Spleen (tissue), 11 donors: ENCODE data around the gene CMIP. TPM values are rescaled to one million over a fixed set of nuclear protein-coding genes. Genes with fewer than 3 reads are reported as not detected.
A peak's percentile ranks its signal among the peaks of the same experiment; 100 is the strongest.

ENCODE experiments used
- DNase-seq: peaks from one replicate; pipeline ENCODE4 v3.0.0-alpha.2; 2020
- H3K27ac ChIP-seq, 8 donors: fragments of 200-600 bp; sonication (generic) in 7 of 8; 1 replicate in 4 of 8; 2 replicates in 4 of 8; pipeline versions ENCODE4 v1.5.0 to v1.8.0; 2016 to 2021; ENCODE audit warnings: inconsistent platforms in 4 of 8, mild to moderate bottlenecking in 4 of 8, moderate library complexity in 1 of 8
- H3K27me3 ChIP-seq, 7 donors: fragments of 200-600 bp; sonication (generic) in 6 of 7; replicated peaks in 1 of 7; 1 replicate in 4 of 7; 2 replicates in 3 of 7; pipeline versions ENCODE4 v1.5.0 to v1.8.0; 2016 to 2021; ENCODE audit warnings: inconsistent platforms in 3 of 7, mild to moderate bottlenecking in 1 of 7
- H3K36me3 ChIP-seq, 6 donors: fragments of 200-600 bp; sonication (generic) in 5 of 6; 1 replicate in 4 of 6; 2 replicates in 2 of 6; pipeline versions ENCODE4 v1.5.0 to v1.8.0; 2016 to 2021; ENCODE audit warnings: inconsistent platforms in 2 of 6
- H3K4me1 ChIP-seq, 6 donors: fragments of 200-600 bp; sonication (generic) in 5 of 6; 1 replicate in 3 of 6; 2 replicates in 3 of 6; pipeline versions ENCODE4 v1.5.0 to v1.8.0; 2016 to 2021; ENCODE audit warnings: inconsistent platforms in 3 of 6
- H3K4me3 ChIP-seq, 8 donors: fragments of 200-600 bp; sonication (generic) in 7 of 8; 1 replicate in 4 of 8; 2 replicates in 4 of 8; pipeline versions ENCODE4 v1.5.0 to v1.8.0; 2016 to 2021; ENCODE audit warnings: inconsistent platforms in 4 of 8, mild to moderate bottlenecking in 4 of 8, moderate library complexity in 2 of 8
- H3K9me3 ChIP-seq, 8 donors: fragments of 200-600 bp; sonication (generic) in 7 of 8; 1 replicate in 4 of 8; 2 replicates in 4 of 8; pipeline versions ENCODE4 v1.5.0 to v1.8.0; 2016 to 2021; ENCODE audit warnings: inconsistent platforms in 4 of 8
- POLR2A ChIP-seq, 3 donors: fragments of 450-650 bp; IDR thresholded peaks; one replicate each; pipeline ENCODE4 v1.5.1; 2017; ENCODE audit warnings: antibody characterized with exemption in 3 of 3, mild to moderate bottlenecking in 1 of 3
- POLR2AphosphoS5 ChIP-seq, 3 donors: sonication (generic); formaldehyde crosslinking; IDR thresholded peaks; one replicate each; pipeline ENCODE4 v1.5.1; 2017; ENCODE audit warnings: antibody characterized with exemption in 3 of 3
- WGBS, 5 donors: extraction: QIAGEN DNeasy Blood & Tissue Kit in 3 of 5; methylation state at CpG; one replicate each; pipeline versions ENCODE4 v1.1.5 to v1.1.7; 2013 to 2018; 5-methylcytosine and 5-hydroxymethylcytosine counted together
- intact Hi-C: fragments of 100-400 bp; cut with DNase I; formaldehyde crosslinking; loops from one replicate; pipeline ENCODE4 v1.15.0; 2023; ENCODE audit warnings: low total_unique reads
- polyA plus RNA-seq, 3 donors: library from polyadenylated mRNA; stranded (reverse); fragments of 200-250 nt; gene quantifications; one replicate each; pipeline ENCODE4 v1.2.1, GENCODE V29; 2013
- total RNA-seq, 7 donors: library from RNA; depleted of rRNA in 3 of 7; stranded (reverse); fragments of >200 nt in 3 of 7; fragmentation: NEBNext Ultra II Directional in 4 of 7; extraction: Animal tissue kit (Norgen Biotek cat#: 25700) in 4 of 7; gene quantifications; one replicate each; pipeline versions ENCODE4 v1.1.0 to v1.2.1, GENCODE V29; 2016 to 2021
- TF ChIP-seq, protein P1 (sequence below), 11 experiments: fragments of 200-600 bp in 7 of 11; fragments of 450-650 bp in 4 of 11; sonication (generic) in 4 of 11; IDR thresholded peaks in 8 of 11; conservative IDR thresholded peaks in 3 of 11; 1 replicate in 7 of 11; 2 replicates in 4 of 11; pipeline versions ENCODE4 v1.4.0 to v1.8.0; 2016 to 2021; ENCODE audit warnings: antibody characterized with exemption in 11 of 11, inconsistent platforms in 4 of 11, mild to moderate bottlenecking in 1 of 11
- donor health status: healthy with polysubstance abuse.
- donor health status: DM: no; HTN: no; CAD: no; lungs with moderate emphysema.
- donor health status: DM: no; HTN: no; CAD: no.
- donor health status: Bipolar disorder and iron deficiency.
- donor health status: healthy.
- donor health status: DM: no; HTN: no; CAD: no.
- donor health status: DM: yes; HTN: yes; CAD: no.

CMIP gene
- total and polyA plus RNA-seq, 10 donors, result 6.0 to 107 (median 63.6) TPM

- Histone ChIP-seq H3K27ac (no peak overlapping the region), H3K9me3 (no peaks in the 10 kb centered on the region), H3K36me3 (peaks cover 0 to 45% (median 6%) of the 10 kb centered on the region in 6 donors), H3K27me3 (no peaks in the 10 kb centered on the region), H3K4me3 (no peak overlapping the region), H3K4me1 (peaks cover 0 to 62% (median 21%) of the 10 kb centered on the region in 6 donors)
- WGBS, 5 donors, result 93 to 100% (median 97%) methylated on average over 3 to 8 of the region's 8 CpGs
- no peak for DNase-seq
- TF ChIP-seq POLR2A (IDR thresholded peaks at IDR 0.05) (no peak), POLR2AphosphoS5 (IDR thresholded peaks at IDR 0.05) (no peak)
- TF ChIP-seq, protein P1, sequence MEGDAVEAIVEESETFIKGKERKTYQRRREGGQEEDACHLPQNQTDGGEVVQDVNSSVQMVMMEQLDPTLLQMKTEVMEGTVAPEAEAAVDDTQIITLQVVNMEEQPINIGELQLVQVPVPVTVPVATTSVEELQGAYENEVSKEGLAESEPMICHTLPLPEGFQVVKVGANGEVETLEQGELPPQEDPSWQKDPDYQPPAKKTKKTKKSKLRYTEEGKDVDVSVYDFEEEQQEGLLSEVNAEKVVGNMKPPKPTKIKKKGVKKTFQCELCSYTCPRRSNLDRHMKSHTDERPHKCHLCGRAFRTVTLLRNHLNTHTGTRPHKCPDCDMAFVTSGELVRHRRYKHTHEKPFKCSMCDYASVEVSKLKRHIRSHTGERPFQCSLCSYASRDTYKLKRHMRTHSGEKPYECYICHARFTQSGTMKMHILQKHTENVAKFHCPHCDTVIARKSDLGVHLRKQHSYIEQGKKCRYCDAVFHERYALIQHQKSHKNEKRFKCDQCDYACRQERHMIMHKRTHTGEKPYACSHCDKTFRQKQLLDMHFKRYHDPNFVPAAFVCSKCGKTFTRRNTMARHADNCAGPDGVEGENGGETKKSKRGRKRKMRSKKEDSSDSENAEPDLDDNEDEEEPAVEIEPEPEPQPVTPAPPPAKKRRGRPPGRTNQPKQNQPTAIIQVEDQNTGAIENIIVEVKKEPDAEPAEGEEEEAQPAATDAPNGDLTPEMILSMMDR (IDR thresholded peaks at IDR 0.05 in 8 of 11, conservative IDR thresholded peaks at IDR 0.05 in 3 of 11), result no peak
- intact Hi-C loops, result no loop called here
Measured at GRCh38 chr16:81647527-81647926, 202.9 kb downstream of the CMIP start.

DNA sequence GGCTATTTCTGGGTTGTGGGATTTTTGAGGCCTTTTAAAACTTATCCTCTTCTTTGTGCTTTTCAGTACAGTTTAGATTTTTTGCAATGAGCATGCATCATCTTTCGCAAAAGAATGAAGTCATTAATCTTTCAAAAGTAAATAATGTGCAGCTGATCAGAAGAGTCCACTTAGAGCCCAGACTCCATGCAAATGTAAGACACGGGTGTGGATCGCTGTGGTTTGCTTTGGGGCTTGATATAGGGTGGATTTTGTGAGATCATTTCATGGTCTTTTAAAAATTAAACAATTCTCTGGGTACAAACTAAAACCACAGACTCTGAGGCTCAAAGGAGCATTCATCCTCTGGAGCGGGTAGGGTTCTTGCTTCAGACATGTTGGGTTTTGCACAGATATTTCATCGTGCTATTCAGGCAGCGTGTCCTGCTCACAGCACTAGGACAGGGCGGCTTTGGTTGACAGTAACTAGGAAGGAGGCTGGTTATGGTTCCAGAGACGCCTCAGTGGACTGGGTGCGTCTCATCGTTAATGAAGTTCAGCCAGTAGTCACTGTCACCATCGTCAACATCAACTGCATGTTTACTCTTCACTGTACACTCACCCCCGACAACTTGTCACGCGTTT is 205.1 kb downstream of the CMIP start:
- intact Hi-C loops, result no loop called here
- Histone ChIP-seq H3K27ac (peak overlapping the region in 3 of 8 donors; percentile 70 to 77 (median 77)), H3K9me3 (no peaks in the 10 kb centered on the region), H3K36me3 (peaks cover 0 to 65% (median 23%) of the 10 kb centered on the region in 6 donors), H3K4me1 (peaks cover 0 to 56% (median 18%) of the 10 kb centered on the region in 6 donors), H3K4me3 (no peak overlapping the region), H3K27me3 (no peaks in the 10 kb centered on the region)
- DNase-seq, result no peak
- 90 to 94% (median 92%) methylated on average over 14 of the region's 14 CpGs for WGBS, 5 donors
- TF ChIP-seq, protein P1 (IDR thresholded peaks at IDR 0.05 in 8 of 11, conservative IDR thresholded peaks at IDR 0.05 in 3 of 11), result no peak
- TF ChIP-seq POLR2AphosphoS5 (IDR thresholded peaks at IDR 0.05) (no peak), POLR2A (IDR thresholded peaks at IDR 0.05) (no peak)

- H3K4me1 ChIP-seq, result peaks cover 0 to 56% (median 19%) of the 10 kb centered on the region in 6 donors
- WGBS, 5 donors, result 85 to 96% (median 93%) methylated on average over 8 of the region's 8 CpGs
- H3K27me3 ChIP-seq, result no peaks in the 10 kb centered on the region
- intact Hi-C loops, result no loop called here
- no peaks in the 10 kb centered on the region for H3K9me3 ChIP-seq
- TF ChIP-seq, protein P1 (IDR thresholded peaks at IDR 0.05 in 8 of 11, conservative IDR thresholded peaks at IDR 0.05 in 3 of 11), result no peak
- no peak for TF ChIP-seq POLR2AphosphoS5 (IDR thresholded peaks at IDR 0.05)
- TF ChIP-seq POLR2A (IDR thresholded peaks at IDR 0.05), result no peak
- DNase-seq, result no peak
- H3K4me3 ChIP-seq, result no peak overlapping the region
- H3K27ac ChIP-seq, result peak overlapping the region in 6 of 8 donors; percentile 7 to 79 (median 74)
- H3K36me3 ChIP-seq, result peaks cover 0 to 65% (median 25%) of the 10 kb centered on the region in 6 donors
Measured at GRCh38 chr16:81650281-81650680, 205.7 kb downstream of the CMIP start.

DNA sequence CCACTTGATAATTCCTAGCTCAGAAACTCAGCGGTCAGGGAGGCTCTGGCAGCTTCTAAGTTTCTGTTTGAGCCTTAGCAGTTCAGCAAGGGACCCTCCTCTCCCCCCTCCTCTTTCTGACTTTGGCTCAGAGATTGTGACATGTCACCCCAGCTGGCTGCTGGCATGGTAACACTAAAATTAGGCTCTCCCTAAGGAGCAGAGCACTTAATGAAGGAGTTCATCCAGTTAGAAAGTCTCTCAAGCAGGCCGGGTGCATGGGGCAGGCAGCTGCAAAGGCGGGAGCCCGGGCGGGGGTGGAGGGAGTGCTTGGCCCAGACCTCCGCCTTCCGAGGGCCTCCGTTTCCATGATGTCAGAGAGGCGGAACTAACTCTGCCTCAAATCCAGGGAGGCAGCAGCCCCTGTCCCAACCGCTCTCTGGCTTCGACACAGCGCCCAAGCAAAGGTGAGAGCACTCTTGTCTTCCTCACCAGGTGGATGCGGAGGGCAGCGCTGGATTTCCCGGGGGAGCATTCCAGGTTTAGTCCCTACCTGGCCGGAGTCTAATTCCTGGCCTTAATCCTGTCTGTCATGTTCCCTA is 206.5 kb downstream of the CMIP start:
- TF ChIP-seq POLR2AphosphoS5 (IDR thresholded peaks at IDR 0.05) (peak; percentile 58 to 78 (median 72)), POLR2A (IDR thresholded peaks at IDR 0.05) (no peak)
- WGBS, 5 donors, result 69 to 94% (median 87%) methylated on average over 12 to 16 of the region's 16 CpGs
- H3K9me3 ChIP-seq, result no peaks in the 10 kb centered on the region
- peak overlapping the region in 7 of 8 donors; percentile 9 to 79 (median 70) for H3K27ac ChIP-seq
- intact Hi-C loops, result no loop called here
- peaks cover 0 to 64% (median 20%) of the 10 kb centered on the region in 6 donors for H3K4me1 ChIP-seq
- H3K4me3 ChIP-seq, result peak overlapping the region in 1 of 8 donors; percentile 31
- H3K27me3 ChIP-seq, result no peaks in the 10 kb centered on the region
- DNase-seq, result no peak
- peaks cover 0 to 67% (median 25%) of the 10 kb centered on the region in 6 donors for H3K36me3 ChIP-seq
